Neural cell (in vitro differentiated cells): ENCODE measurements around the gene NFE2.

Experiments
- CTCF ChIP-seq: fragments of 450-650 bp; IDR thresholded peaks from 2 replicates; pipeline ENCODE4 v1.5.1; 2014; ENCODE audit warnings: antibody characterized with exemption, mild to moderate bottlenecking, moderate library complexity; ENCODE audit not compliant: poor library complexity, severe bottlenecking
- EZH2 ChIP-seq: fragments of 200-600, 300-800 bp; shearing (Covaris generic), sonication (generic); IDR thresholded peaks from 2 replicates; pipeline ENCODE4 v1.6.1; 2014; ENCODE audit warnings: antibody characterized with exemption, low read length, borderline replicate concordance, mild to moderate bottlenecking; ENCODE audit not compliant: insufficient read depth, poor library complexity, severe bottlenecking
- MXI1 ChIP-seq: fragments of 450-650 bp; conservative IDR thresholded peaks from 2 replicates; pipeline ENCODE4 v1.6.1; 2014; ENCODE audit warnings: antibody characterized with exemption, mild to moderate bottlenecking; ENCODE audit not compliant: poor library complexity, severe bottlenecking
- SMC3 ChIP-seq: fragments of 450-650 bp; conservative IDR thresholded peaks from 2 replicates; pipeline ENCODE4 v1.6.1; 2014; ENCODE audit warnings: antibody characterized with exemption, mild to moderate bottlenecking, moderate library complexity; ENCODE audit not compliant: poor library complexity

GRCh38 chr12:54337280-54337842 lies 36.5 kb upstream of the NFE2 start:
- TF ChIP-seq EZH2, result no peak
- TF ChIP-seq CTCF, result no peak
- no peak for TF ChIP-seq SMC3
- TF ChIP-seq MXI1, result no peak
